ENCODE results near the gene GCSH. TPM values are rescaled to one million over a fixed set of nuclear protein-coding genes. Genes with fewer than 3 reads are reported as not detected.

GCSH gene
- total RNA-seq, 1 donor from 2014 or later: 27.0 TPM

GRCh38 chr16:81067166-81067565 lies 29.0 kb downstream of the GCSH start:
- no peaks in the 10 kb centered on the region for H3K9me3 ChIP-seq
- TF ChIP-seq POLR2A (IDR thresholded peaks at IDR 0.05): no peak
- TF ChIP-seq POLR2AphosphoS5 (IDR thresholded peaks at IDR 0.05; ENCODE audit: insufficient read depth in 1 of 2, low read depth in 1 of 2): no peak
- TF ChIP-seq CTCF (IDR thresholded peaks at IDR 0.05): no peak
- H3K4me1 ChIP-seq: peaks cover 10% of the 10 kb centered on the region
- H3K36me3 ChIP-seq: no peaks in the 10 kb centered on the region
- H3K4me3 ChIP-seq: no peak overlapping the region
- intact Hi-C loops (cut with DNase I): no loop called here
- no peak overlapping the region for H3K27ac ChIP-seq
- no peaks in the 10 kb centered on the region for H3K27me3 ChIP-seq
- DNase-seq (ENCODE audit: extremely low spot score in 2 of 2): no peak

GRCh38 chr16:81066681-81067080 lies 29.5 kb downstream of the GCSH start:
- Histone ChIP-seq H3K27ac (no peak overlapping the region), H3K4me1 (peaks cover 10% of the 10 kb centered on the region), H3K9me3 (no peaks in the 10 kb centered on the region), H3K4me3 (no peak overlapping the region), H3K36me3 (no peaks in the 10 kb centered on the region), H3K27me3 (no peaks in the 10 kb centered on the region)
- intact Hi-C loops (cut with DNase I): no loop called here
- DNase-seq (ENCODE audit: extremely low spot score in 2 of 2): no peak
- TF ChIP-seq POLR2A (IDR thresholded peaks at IDR 0.05) (no peak), POLR2AphosphoS5 (IDR thresholded peaks at IDR 0.05; ENCODE audit: insufficient read depth in 1 of 2, low read depth in 1 of 2) (no peak), CTCF (IDR thresholded peaks at IDR 0.05) (no peak)

GRCh38 chr16:81061871-81062608 lies 34.2 kb downstream of the GCSH start:
- Histone ChIP-seq H3K27ac (no peak overlapping the region), H3K27me3 (no peaks in the 10 kb centered on the region), H3K4me3 (no peak overlapping the region), H3K4me1 (peaks cover 10% of the 10 kb centered on the region), H3K36me3 (no peaks in the 10 kb centered on the region), H3K9me3 (no peaks in the 10 kb centered on the region)
- intact Hi-C loops (cut with DNase I): no loop called here
- DNase-seq (ENCODE audit: extremely low spot score in 2 of 2): no peak
- no peak for TF ChIP-seq POLR2A (IDR thresholded peaks at IDR 0.05)
- no peak for TF ChIP-seq POLR2AphosphoS5 (IDR thresholded peaks at IDR 0.05; ENCODE audit: insufficient read depth in 1 of 2, low read depth in 1 of 2)
- no peak for TF ChIP-seq CTCF (IDR thresholded peaks at IDR 0.05)

GRCh38 chr16:81061307-81061640 lies 34.9 kb downstream of the GCSH start:
- Histone ChIP-seq H3K9me3 (no peaks in the 10 kb centered on the region), H3K27me3 (no peaks in the 10 kb centered on the region), H3K4me3 (no peak overlapping the region), H3K4me1 (peaks cover 3% of the 10 kb centered on the region), H3K36me3 (no peaks in the 10 kb centered on the region), H3K27ac (no peak overlapping the region)
- no peak for DNase-seq (ENCODE audit: extremely low spot score in 2 of 2)
- intact Hi-C loops (cut with DNase I): no loop called here
- TF ChIP-seq CTCF (IDR thresholded peaks at IDR 0.05) (no peak), POLR2AphosphoS5 (IDR thresholded peaks at IDR 0.05; ENCODE audit: insufficient read depth in 1 of 2, low read depth in 1 of 2) (no peak), POLR2A (IDR thresholded peaks at IDR 0.05) (no peak)

GRCh38 chr16:81060576-81061306 lies 35.5 kb downstream of the GCSH start:
- H3K36me3 ChIP-seq: no peaks in the 10 kb centered on the region
- TF ChIP-seq CTCF (IDR thresholded peaks at IDR 0.05): no peak
- TF ChIP-seq POLR2AphosphoS5 (IDR thresholded peaks at IDR 0.05; ENCODE audit: insufficient read depth in 1 of 2, low read depth in 1 of 2): no peak
- no peak for TF ChIP-seq POLR2A (IDR thresholded peaks at IDR 0.05)
- H3K27ac ChIP-seq: no peak overlapping the region
- no peaks in the 10 kb centered on the region for H3K9me3 ChIP-seq
- intact Hi-C loops (cut with DNase I): no loop called here
- no peaks in the 10 kb centered on the region for H3K27me3 ChIP-seq
- H3K4me1 ChIP-seq: no peaks in the 10 kb centered on the region
- no peak for DNase-seq (ENCODE audit: extremely low spot score in 2 of 2)
- no peak overlapping the region for H3K4me3 ChIP-seq
